ENCODE measurements around the gene NAP1L1. TPM values are rescaled to one million over a fixed set of nuclear protein-coding genes. Genes with fewer than 3 reads are reported as not detected.

NAP1L1 gene
- total and polyA plus RNA-seq, 8 donors: 413 to 1,106 (median 934) TPM

GRCh38 chr12:76080729-76081415 lies 3.6 kb downstream of the NAP1L1 start:
- no peak for DNase-seq
- Histone ChIP-seq H3K27ac (no peak overlapping the region), H3K9me3 (no peaks in the 10 kb centered on the region), H3K27me3 (no peaks in the 10 kb centered on the region), H3K4me3 (no peak overlapping the region), H3K36me3 (no peaks in the 10 kb centered on the region), H3K4me1 (peaks cover 16 to 56% of the 10 kb centered on the region in 2 donors)
- TF ChIP-seq CTCF (IDR thresholded peaks at IDR 0.05): no peak
- ATAC-seq: no peak
- intact Hi-C loops (cut with DNase I): no loop called here

- TF ChIP-seq CTCF (IDR thresholded peaks at IDR 0.05): no peak
- no peak overlapping the region for H3K27ac ChIP-seq
- no peak for DNase-seq
- peaks cover 12 to 49% of the 10 kb centered on the region in 2 donors for H3K4me1 ChIP-seq
- intact Hi-C loops (cut with DNase I): no loop called here
- H3K9me3 ChIP-seq: no peaks in the 10 kb centered on the region
- no peak overlapping the region for H3K4me3 ChIP-seq
- no peak for ATAC-seq
- no peaks in the 10 kb centered on the region for H3K36me3 ChIP-seq
- no peaks in the 10 kb centered on the region for H3K27me3 ChIP-seq
Observed at GRCh38 chr12:76080017-76080728, 4.3 kb downstream of the NAP1L1 start.

GRCh38 chr12:76078748-76079147 lies 5.7 kb downstream of the NAP1L1 start:
- intact Hi-C loops (cut with DNase I): no loop called here
- Histone ChIP-seq H3K27ac (no peak overlapping the region), H3K4me1 (peaks cover 12 to 43% of the 10 kb centered on the region in 2 donors), H3K4me3 (no peak overlapping the region), H3K27me3 (no peaks in the 10 kb centered on the region), H3K36me3 (no peaks in the 10 kb centered on the region), H3K9me3 (no peaks in the 10 kb centered on the region)
- DNase-seq (no peak), ATAC-seq (no peak)
- no peak for TF ChIP-seq CTCF (IDR thresholded peaks at IDR 0.05)

GRCh38 chr12:76075448-76075847 lies 9.0 kb downstream of the NAP1L1 start:
- TF ChIP-seq CTCF (IDR thresholded peaks at IDR 0.05): no peak
- Histone ChIP-seq H3K27ac (no peak overlapping the region), H3K4me3 (no peak overlapping the region), H3K4me1 (peaks cover 0 to 18% of the 10 kb centered on the region in 2 donors), H3K9me3 (no peaks in the 10 kb centered on the region), H3K36me3 (peaks cover 0 to 8% of the 10 kb centered on the region in 2 donors), H3K27me3 (no peaks in the 10 kb centered on the region)
- no peak for ATAC-seq
- intact Hi-C loops (cut with DNase I): no loop called here
- no peak for DNase-seq

- intact Hi-C loops (cut with DNase I): no loop called here
- Histone ChIP-seq H3K36me3 (peaks cover 0 to 12% of the 10 kb centered on the region in 2 donors), H3K4me3 (no peak overlapping the region), H3K27ac (no peak overlapping the region), H3K4me1 (peaks cover 0 to 18% of the 10 kb centered on the region in 2 donors), H3K27me3 (no peaks in the 10 kb centered on the region), H3K9me3 (no peaks in the 10 kb centered on the region)
- DNase-seq (no peak), ATAC-seq (no peak)
- no peak for TF ChIP-seq CTCF (IDR thresholded peaks at IDR 0.05)
Observed at GRCh38 chr12:76074701-76075336, 9.7 kb downstream of the NAP1L1 start.

Measured in left lung (tissue), 10 donors.